ENCODE data around the gene BSCL2. TPM values are rescaled to one million over a fixed set of nuclear protein-coding genes. Genes with fewer than 3 reads are reported as not detected.
"Not testable (repeated sequence)": the region's sequence is repeated elsewhere in the genome, so short reads cannot be mapped to it uniquely, and the experiment has no call there.

BSCL2 gene
- total RNA-seq, 1 donor from 2014 or later, result 34.6 TPM

GRCh38 chr11:62677714-62678113 is 29.5 kb downstream of the BSCL2 start:
- Mint-ChIP-seq H3K9me3 (no peaks in the 10 kb centered on the region), H3K27me3 (ENCODE audit: insufficient read depth, low read depth) (peaks cover 2% of the 10 kb centered on the region), H3K27ac (peak overlapping the region; percentile 6), H3K36me3 (peaks cover 19% of the 10 kb centered on the region), H3K4me1 (peaks cover 30% of the 10 kb centered on the region), H3K4me3 (peak overlapping the region; percentile 93)
- Histone ChIP-seq H3F3A (ENCODE audit: low read depth) (peaks cover 53% of the 10 kb centered on the region), H3K9ac (no peak overlapping the region), H3K79me2 (ENCODE audit: low read depth) (peaks cover 28% of the 10 kb centered on the region), H3K9me3 (ENCODE audit: low read depth) (no peaks in the 10 kb centered on the region), H3K4me1 (peaks cover 7% of the 10 kb centered on the region), H2AFZ (replicated peaks) (no peak overlapping the region), H4K20me1 (ENCODE audit: low read depth) (peaks cover 8% of the 10 kb centered on the region), H3K4me3 (peak overlapping the region; percentile 85), H3K4me2 (peak overlapping the region; percentile 96), H3K36me3 (no peaks in the 10 kb centered on the region), H3K27me3 (no peaks in the 10 kb centered on the region), H3K27ac (no peak overlapping the region)
- TF ChIP-seq CTCF (IDR thresholded peaks at IDR 0.05) (no peak), EZH2 (IDR thresholded peaks at IDR 0.05) (no peak), EZH2phosphoT487 (IDR thresholded peaks at IDR 0.05) (no peak)
- no peak for DNase-seq (ENCODE audit: low spot score)

GRCh38 chr11:62677156-62677555 is 30.1 kb downstream of the BSCL2 start:
- Histone ChIP-seq H3F3A (ENCODE audit: low read depth) (peaks cover 55% of the 10 kb centered on the region), H3K79me2 (ENCODE audit: low read depth) (peaks cover 33% of the 10 kb centered on the region), H3K27ac (no peak overlapping the region), H3K4me1 (peaks cover 7% of the 10 kb centered on the region), H4K20me1 (ENCODE audit: low read depth) (peaks cover 8% of the 10 kb centered on the region), H3K9ac (no peak overlapping the region), H3K4me2 (no peak overlapping the region), H3K36me3 (no peaks in the 10 kb centered on the region), H3K4me3 (no peak overlapping the region), H3K9me3 (ENCODE audit: low read depth) (no peaks in the 10 kb centered on the region), H3K27me3 (no peaks in the 10 kb centered on the region), H2AFZ (replicated peaks) (no peak overlapping the region)
- TF ChIP-seq EZH2phosphoT487 (IDR thresholded peaks at IDR 0.05), result no peak
- no peak for TF ChIP-seq EZH2 (IDR thresholded peaks at IDR 0.05)
- TF ChIP-seq CTCF (IDR thresholded peaks at IDR 0.05), result no peak
- H3K4me1 Mint-ChIP-seq, result peaks cover 33% of the 10 kb centered on the region
- no peaks in the 10 kb centered on the region for H3K9me3 Mint-ChIP-seq
- H3K27me3 Mint-ChIP-seq (ENCODE audit: insufficient read depth, low read depth), result peaks cover 2% of the 10 kb centered on the region
- no peak for DNase-seq (ENCODE audit: low spot score)
- peak overlapping the region; percentile 93 for H3K4me3 Mint-ChIP-seq
- peaks cover 19% of the 10 kb centered on the region for H3K36me3 Mint-ChIP-seq
- no peak overlapping the region for H3K27ac Mint-ChIP-seq

- Histone ChIP-seq H2AFZ (replicated peaks) (no peak overlapping the region), H3K9ac (no peak overlapping the region), H3K4me1 (peaks cover 7% of the 10 kb centered on the region), H3K27ac (no peak overlapping the region), H3K4me3 (no peak overlapping the region), H4K20me1 (ENCODE audit: low read depth) (peaks cover 8% of the 10 kb centered on the region), H3K9me3 (ENCODE audit: low read depth) (no peaks in the 10 kb centered on the region), H3K79me2 (ENCODE audit: low read depth) (peaks cover 38% of the 10 kb centered on the region), H3F3A (ENCODE audit: low read depth) (peaks cover 58% of the 10 kb centered on the region), H3K4me2 (no peak overlapping the region), H3K36me3 (no peaks in the 10 kb centered on the region), H3K27me3 (no peaks in the 10 kb centered on the region)
- H3K9me3 Mint-ChIP-seq, result no peaks in the 10 kb centered on the region
- TF ChIP-seq EZH2 (IDR thresholded peaks at IDR 0.05), result no peak
- no peak for TF ChIP-seq CTCF (IDR thresholded peaks at IDR 0.05)
- TF ChIP-seq EZH2phosphoT487 (IDR thresholded peaks at IDR 0.05), result no peak
- peak overlapping the region; percentile 93 for H3K4me3 Mint-ChIP-seq
- peaks cover 2% of the 10 kb centered on the region for H3K27me3 Mint-ChIP-seq (ENCODE audit: insufficient read depth, low read depth)
- peaks cover 19% of the 10 kb centered on the region for H3K36me3 Mint-ChIP-seq
- H3K27ac Mint-ChIP-seq, result no peak overlapping the region
- no peak for DNase-seq (ENCODE audit: low spot score)
- peaks cover 33% of the 10 kb centered on the region for H3K4me1 Mint-ChIP-seq
These were observed 30.5 kb downstream of the BSCL2 start for GRCh38 chr11:62676698-62677097.

- peaks cover 46% of the 10 kb centered on the region for H3K79me2 ChIP-seq (ENCODE audit: low read depth)
- not testable (repeated sequence) for H3K27ac ChIP-seq; H4K20me1 ChIP-seq (ENCODE audit: low read depth); H3K4me1 ChIP-seq; H2AFZ ChIP-seq (replicated peaks); H3K4me3 ChIP-seq; H3K27ac Mint-ChIP-seq; H3K4me2 ChIP-seq; H3K27me3 Mint-ChIP-seq (ENCODE audit: insufficient read depth, low read depth); H3K27me3 ChIP-seq; H3K36me3 ChIP-seq; H3K9ac ChIP-seq; H3K9me3 Mint-ChIP-seq; H3K4me3 Mint-ChIP-seq; DNase-seq (ENCODE audit: low spot score); H3K9me3 ChIP-seq (ENCODE audit: low read depth)
- peaks cover 63% of the 10 kb centered on the region for H3F3A ChIP-seq (ENCODE audit: low read depth)
- Mint-ChIP-seq H3K4me1 (peaks cover 33% of the 10 kb centered on the region), H3K36me3 (peaks cover 19% of the 10 kb centered on the region)
These were observed 31.8 kb downstream of the BSCL2 start for GRCh38 chr11:62675415-62675814.
